SK-N-SH (cell line): ENCODE results near the gene ARMC9.

Experiments
- CTCF ChIP-seq: fragments of 200-600 bp; sonication (generic); IDR thresholded peaks from 2 replicates; pipeline ENCODE4 v1.6.1; 2017; ENCODE audit warnings: antibody characterized with exemption, mild to moderate bottlenecking, moderate library complexity
- FOSL2 ChIP-seq: IDR thresholded peaks from 2 replicates; pipeline ENCODE4 v1.4.0; 2012; ENCODE audit warnings: low read depth, mild to moderate bottlenecking, moderate library complexity, borderline replicate concordance
- REST ChIP-seq: IDR thresholded peaks from 2 replicates; pipeline ENCODE4 v1.6.1; 2012; ENCODE audit warnings: mild to moderate bottlenecking, low read depth, low read length, moderate library complexity
- RFX5 ChIP-seq: IDR thresholded peaks from 2 replicates; pipeline ENCODE4 v1.6.1; 2012; ENCODE audit warnings: mild to moderate bottlenecking, improper control_type of control experiment, low read length

GRCh38 chr2:231392431-231393148 lies 194.2 kb downstream of the ARMC9 start:
- no peak for TF ChIP-seq REST
- no peak for TF ChIP-seq FOSL2
- TF ChIP-seq RFX5, result no peak
- no peak for TF ChIP-seq CTCF
